IMR-90 (cell line): ENCODE data around the gene AHSA1. TPM values are rescaled to one million over a fixed set of nuclear protein-coding genes. Genes with fewer than 3 reads are reported as not detected.

Experiments used
- ATAC-seq: fragments of 200-7000 bp; cut with Tn5 transposase; 2 replicates; pipeline ENCODE4 v1.9.1; 2020; ENCODE audit warnings: low read depth, mild to moderate bottlenecking, moderate library complexity
- BruUV-seq: library from RNA; stranded (reverse); fragments of 400-500 nt; replicated peaks from 2 replicates; lab custom pipeline; 2021; lab: Mats Ljungman, UMichigan
- CTCF ChIA-PET: fragments of 300-600 bp; formaldehyde crosslinking; extraction: SDS; loops from one replicate; lab custom pipeline; 2021; ENCODE audit warnings: antibody characterized with exemption; lab: Yijun Ruan, JAX
- POLR2A ChIA-PET: fragments of 300-600 bp; sonication (Branson Sonifier 250); formaldehyde crosslinking; loops from one replicate; lab custom pipeline; 2022; ENCODE audit warnings: antibody characterized with exemption; ENCODE audit not compliant: unreplicated experiment; lab: Charles Lee
- DNase-seq: peaks from one replicate; pipeline ENCODE4 v3.0.0; 2013
- H2AFZ ChIP-seq: replicated peaks from 2 replicates; pipeline ENCODE3; 2013; ENCODE audit warnings: low read length, mild to moderate bottlenecking; ENCODE audit not compliant: poor library complexity
- H2AK5ac ChIP-seq: 2 replicates; pipeline ENCODE4 v1.6.1; 2013; ENCODE audit warnings: low read depth, low read length, inconsistent platforms
- H2AK9ac ChIP-seq: replicated peaks from 2 replicates; pipeline ENCODE3; 2013; ENCODE audit warnings: mild to moderate bottlenecking, low read depth, low read length, moderate library complexity; ENCODE audit not compliant: poor library complexity
- H2BK120ac ChIP-seq: 2 replicates; pipeline ENCODE4 v1.6.1; 2013; ENCODE audit warnings: low read depth, low read length, inconsistent platforms
- H2BK15ac ChIP-seq: 3 replicates; pipeline ENCODE4 v1.6.1; 2013; ENCODE audit warnings: low read depth, low read length, inconsistent platforms
- H2BK20ac ChIP-seq: 2 replicates; pipeline ENCODE4 v1.6.1; 2013; ENCODE audit warnings: low read depth, mild to moderate bottlenecking, inconsistent platforms, low read length, moderate library complexity
- H2BK5ac ChIP-seq: 2 replicates; pipeline ENCODE4 v1.6.1; 2013; ENCODE audit warnings: mild to moderate bottlenecking, low read depth, low read length, inconsistent platforms; ENCODE audit not compliant: poor library complexity, severe bottlenecking
- H3K14ac ChIP-seq: replicated peaks from 2 replicates; pipeline ENCODE4 v1.6.1; 2013; ENCODE audit warnings: low read depth, low read length, inconsistent platforms
- H3K18ac ChIP-seq: 2 replicates; pipeline ENCODE4 v1.6.1; 2013; ENCODE audit warnings: low read depth, low read length, control low read depth
- H3K23ac ChIP-seq: 2 replicates; pipeline ENCODE4 v1.6.1; 2013; ENCODE audit warnings: low read depth, low read length, inconsistent platforms
- H3K27ac ChIP-seq: 2 replicates; pipeline ENCODE4 v1.5.1; 2013; ENCODE audit warnings: mild to moderate bottlenecking, control low read depth, low read length; ENCODE audit not compliant: insufficient read depth
- H3K27me3 ChIP-seq: 2 replicates; pipeline ENCODE4 v1.6.1; 2013; ENCODE audit warnings: low read length; ENCODE audit not compliant: control insufficient read depth, insufficient read depth
- H3K36me3 ChIP-seq: 2 replicates; pipeline ENCODE4 v1.6.1; 2013; ENCODE audit warnings: low read length, mixed read lengths; ENCODE audit not compliant: control insufficient read depth, insufficient read depth
- H3K4ac ChIP-seq: 2 replicates; pipeline ENCODE4 v1.6.1; 2013; ENCODE audit warnings: low read depth, low read length, inconsistent platforms
- H3K4me1 ChIP-seq: 2 replicates; pipeline ENCODE4 v1.6.1; 2013; ENCODE audit warnings: low read length, mixed read lengths; ENCODE audit not compliant: control insufficient read depth, insufficient read depth
- H3K4me2 ChIP-seq: 2 replicates; pipeline ENCODE4 v1.6.1; 2013; ENCODE audit warnings: low read depth, mild to moderate bottlenecking, control low read depth, low read length, moderate library complexity
- H3K4me3 ChIP-seq: 2 replicates; pipeline ENCODE4 v1.5.1; 2013; ENCODE audit warnings: low read depth, mild to moderate bottlenecking, control low read depth, low read length, moderate library complexity; ENCODE audit not compliant: insufficient read depth
- H3K56ac ChIP-seq: 2 replicates; pipeline ENCODE4 v1.6.1; 2013; ENCODE audit warnings: low read length, inconsistent platforms; ENCODE audit not compliant: insufficient read depth; ENCODE audit errors: extremely low read depth
- H3K79me1 ChIP-seq, 2 experiments: 2 replicates each; pipeline ENCODE4 v1.6.1; 2013; ENCODE audit warnings: low read length in 2 of 2, inconsistent platforms in 1 of 2, low read depth in 1 of 2
- H3K9ac ChIP-seq: 2 replicates; pipeline ENCODE4 v1.6.1; 2013; ENCODE audit warnings: low read depth, low read length, control low read depth
- H3K9me1 ChIP-seq: 2 replicates; pipeline ENCODE4 v1.6.1; 2013; ENCODE audit warnings: low read length, inconsistent platforms; ENCODE audit not compliant: insufficient read depth
- H3K9me3 ChIP-seq: 2 replicates; pipeline ENCODE4 v1.6.1; 2013; ENCODE audit warnings: low read length; ENCODE audit not compliant: control insufficient read depth, insufficient read depth
- H4K20me1 ChIP-seq: 2 replicates; pipeline ENCODE4 v1.6.1; 2013; ENCODE audit warnings: low read length, inconsistent platforms; ENCODE audit not compliant: insufficient read depth
- H4K5ac ChIP-seq: 2 replicates; pipeline ENCODE4 v1.6.1; 2013; ENCODE audit warnings: mild to moderate bottlenecking, low read depth, low read length, control low read depth
- H4K8ac ChIP-seq, 2 experiments: 2 replicates each; pipeline ENCODE4 v1.6.1; 2013; ENCODE audit warnings: low read depth in 2 of 2, low read length in 2 of 2, control low read depth in 1 of 2, inconsistent platforms in 1 of 2
- H4K91ac ChIP-seq: 2 replicates; pipeline ENCODE4 v1.6.1; 2013; ENCODE audit warnings: low read depth, low read length, inconsistent platforms; ENCODE audit not compliant: insufficient read depth
- BHLHE40 ChIP-seq: fragments of 150-350 bp; IDR thresholded peaks from 2 replicates; pipeline ENCODE4 v1.6.1; 2016; ENCODE audit warnings: mild to moderate bottlenecking, low read depth, low read length
- CEBPB ChIP-seq: IDR thresholded peaks from 2 replicates; pipeline ENCODE4 v1.6.1; 2012; ENCODE audit warnings: low read depth, low read length, improper control_type of control experiment
- CHD1 ChIP-seq: IDR thresholded peaks from 2 replicates; pipeline ENCODE4 v1.6.1; 2012; ENCODE audit warnings: low read depth, low read length, improper control_type of control experiment
- FOS ChIP-seq: fragments of 150-350 bp; IDR thresholded peaks from 2 replicates; pipeline ENCODE4 v1.6.1; 2016; ENCODE audit warnings: low read depth, low read length
- MAFK ChIP-seq: IDR thresholded peaks from 2 replicates; pipeline ENCODE4 v1.6.1; 2012; ENCODE audit warnings: low read depth, low read length, improper control_type of control experiment
- MAZ ChIP-seq: IDR thresholded peaks from 2 replicates; pipeline ENCODE4 v1.6.1; 2012; ENCODE audit warnings: low read depth, mild to moderate bottlenecking, low read length, improper control_type of control experiment, moderate library complexity, borderline replicate concordance
- MXI1 ChIP-seq: IDR thresholded peaks from 2 replicates; pipeline ENCODE4 v1.6.1; 2012; ENCODE audit warnings: low read depth, mild to moderate bottlenecking, low read length, moderate library complexity, borderline replicate concordance
- NFE2L2 ChIP-seq: fragments of 150-350 bp; IDR thresholded peaks from 2 replicates; pipeline ENCODE4 v1.6.1; 2016; ENCODE audit warnings: low read depth, mild to moderate bottlenecking, low read length
- POLR2A ChIP-seq: IDR thresholded peaks from 2 replicates; pipeline ENCODE4 v1.6.1; 2012; ENCODE audit warnings: mild to moderate bottlenecking, low read depth, low read length
- RAD21 ChIP-seq: IDR thresholded peaks from 2 replicates; pipeline ENCODE4 v1.6.1; 2012; ENCODE audit warnings: low read length, improper control_type of control experiment
- RCOR1 ChIP-seq: IDR thresholded peaks from 2 replicates; pipeline ENCODE4 v1.6.1; 2012; ENCODE audit warnings: mild to moderate bottlenecking, low read length, improper control_type of control experiment; ENCODE audit not compliant: insufficient replicate concordance
- RFX5 ChIP-seq: IDR thresholded peaks from 2 replicates; pipeline ENCODE4 v1.8.0; 2012; ENCODE audit warnings: low read depth, mild to moderate bottlenecking, low read length, moderate library complexity
- SMC3 ChIP-seq: fragments of 150-350 bp; IDR thresholded peaks from 2 replicates; pipeline ENCODE4 v1.6.1; 2016; ENCODE audit warnings: low read depth, mild to moderate bottlenecking, antibody characterized with exemption, low read length, moderate library complexity
- USF2 ChIP-seq: fragments of 150-350 bp; IDR thresholded peaks from 2 replicates; pipeline ENCODE4 v1.6.1; 2017; ENCODE audit warnings: mild to moderate bottlenecking, antibody characterized with exemption, low read length, low read depth
- WGBS, 2 experiments: methylation state at CpG; one replicate each; pipeline versions ENCODE4 v1.1.5 to v1.1.7; 2013; ENCODE audit warnings: missing lambda C conversion rate in 2 of 2; ENCODE audit not compliant: insufficient read length in 1 of 2; ENCODE audit errors: extremely low coverage in 2 of 2; 5-methylcytosine and 5-hydroxymethylcytosine counted together
- dilution Hi-C: fragments of 300-500 bp; cut with HindIII; formaldehyde crosslinking; loops from one replicate; pipeline ENCODE4 v1.14.3; 2018; ENCODE audit warnings: low sequenced_read_pairs; ENCODE audit not compliant: unreplicated experiment
- in situ Hi-C: fragments of 300-500 bp; cut with MboI; formaldehyde crosslinking; loops from 3 replicates; pipeline ENCODE4 v1.14.3; 2019; ENCODE audit warnings: low sequenced_read_pairs, inconsistent platforms, mixed read lengths
- intact Hi-C: fragments of 100-400 bp; cut with micrococcal nuclease; formaldehyde crosslinking; loops from 2 replicates; pipeline ENCODE4 v1.10.0; 2022
- polyA plus RNA-seq, 3 experiments: library from polyadenylated mRNA; depleted of rRNA; stranded (reverse); fragments of >200 nt; gene quantifications; 2 replicates each; pipeline ENCODE4 v1.2.3, GENCODE V29; 2012; ENCODE audit warnings: low replicate concordance in 1 of 3
- total RNA-seq: library from RNA; depleted of rRNA; stranded (reverse); fragments of >200 nt; gene quantifications from 2 replicates; pipeline ENCODE4 v1.2.3, GENCODE V29; 2012
- TF ChIP-seq, protein P1 (sequence below): conservative IDR thresholded peaks from 2 replicates; pipeline ENCODE4 v1.5.1; 2012; ENCODE audit warnings: mild to moderate bottlenecking, low read depth, low read length, improper control_type of control experiment
- TF ChIP-seq, protein P2 (sequence below): fragments of 150-350 bp; IDR thresholded peaks from 2 replicates; pipeline ENCODE4 v1.6.1; 2016; ENCODE audit warnings: low read depth, mild to moderate bottlenecking, low read length, moderate library complexity, borderline replicate concordance

AHSA1 gene
- total and polyA plus RNA-seq, 2 of the 4 experiments (the other 2 are of a cell fraction), result 166 to 252 TPM

- H3K27ac ChIP-seq, result no peak overlapping the region
- no peak overlapping the region for H2AK9ac ChIP-seq
- no peak overlapping the region for H2BK20ac ChIP-seq
- H2AFZ ChIP-seq, result no peak overlapping the region
- H3K9ac ChIP-seq, result no peak overlapping the region
- ChIA-PET POLR2A (no interaction called here), CTCF (interaction anchor here (1.1 kb wide), 1 partner anchor 12 kb away, joined by 3 read pairs; no protein-coding TSS in a partner anchor)
- H4K5ac ChIP-seq, result no peak overlapping the region
- WGBS, 2 experiments, result 80% methylated on average over 2 of the region's 5 CpGs; no CpG with 5 or more reads in 1 of the 2 experiments
- H3K56ac ChIP-seq, result no peak overlapping the region
- no peak overlapping the region for H2BK15ac ChIP-seq
- no peak for TF ChIP-seq CEBPB
- TF ChIP-seq, protein P1, sequence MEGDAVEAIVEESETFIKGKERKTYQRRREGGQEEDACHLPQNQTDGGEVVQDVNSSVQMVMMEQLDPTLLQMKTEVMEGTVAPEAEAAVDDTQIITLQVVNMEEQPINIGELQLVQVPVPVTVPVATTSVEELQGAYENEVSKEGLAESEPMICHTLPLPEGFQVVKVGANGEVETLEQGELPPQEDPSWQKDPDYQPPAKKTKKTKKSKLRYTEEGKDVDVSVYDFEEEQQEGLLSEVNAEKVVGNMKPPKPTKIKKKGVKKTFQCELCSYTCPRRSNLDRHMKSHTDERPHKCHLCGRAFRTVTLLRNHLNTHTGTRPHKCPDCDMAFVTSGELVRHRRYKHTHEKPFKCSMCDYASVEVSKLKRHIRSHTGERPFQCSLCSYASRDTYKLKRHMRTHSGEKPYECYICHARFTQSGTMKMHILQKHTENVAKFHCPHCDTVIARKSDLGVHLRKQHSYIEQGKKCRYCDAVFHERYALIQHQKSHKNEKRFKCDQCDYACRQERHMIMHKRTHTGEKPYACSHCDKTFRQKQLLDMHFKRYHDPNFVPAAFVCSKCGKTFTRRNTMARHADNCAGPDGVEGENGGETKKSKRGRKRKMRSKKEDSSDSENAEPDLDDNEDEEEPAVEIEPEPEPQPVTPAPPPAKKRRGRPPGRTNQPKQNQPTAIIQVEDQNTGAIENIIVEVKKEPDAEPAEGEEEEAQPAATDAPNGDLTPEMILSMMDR, result no peak
- no peak for TF ChIP-seq RFX5
- TF ChIP-seq CHD1, result no peak
- no peak for TF ChIP-seq MXI1
- TF ChIP-seq SMC3, result no peak
- TF ChIP-seq NFE2L2, result no peak
- no peak for TF ChIP-seq MAFK
- TF ChIP-seq BHLHE40, result no peak
- TF ChIP-seq FOS, result no peak
- no peak for TF ChIP-seq MAZ
- no peak for TF ChIP-seq USF2
- no peak for TF ChIP-seq POLR2A
- no peak for TF ChIP-seq RCOR1
- TF ChIP-seq RAD21, result no peak
- TF ChIP-seq, protein P2, sequence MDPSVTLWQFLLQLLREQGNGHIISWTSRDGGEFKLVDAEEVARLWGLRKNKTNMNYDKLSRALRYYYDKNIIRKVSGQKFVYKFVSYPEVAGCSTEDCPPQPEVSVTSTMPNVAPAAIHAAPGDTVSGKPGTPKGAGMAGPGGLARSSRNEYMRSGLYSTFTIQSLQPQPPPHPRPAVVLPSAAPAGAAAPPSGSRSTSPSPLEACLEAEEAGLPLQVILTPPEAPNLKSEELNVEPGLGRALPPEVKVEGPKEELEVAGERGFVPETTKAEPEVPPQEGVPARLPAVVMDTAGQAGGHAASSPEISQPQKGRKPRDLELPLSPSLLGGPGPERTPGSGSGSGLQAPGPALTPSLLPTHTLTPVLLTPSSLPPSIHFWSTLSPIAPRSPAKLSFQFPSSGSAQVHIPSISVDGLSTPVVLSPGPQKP, result no peak
- H2BK120ac ChIP-seq, result no peak overlapping the region
- no peak overlapping the region for H2BK5ac ChIP-seq
- H3K4me1 ChIP-seq, result no peaks in the 10 kb centered on the region
- H3K27me3 ChIP-seq, result peaks cover 15% of the 10 kb centered on the region
- no peaks in the 10 kb centered on the region for H3K9me3 ChIP-seq
- H4K20me1 ChIP-seq, result no peaks in the 10 kb centered on the region; the same call in 1 of the 2 replicates
- intact Hi-C loops, result no loop called here
- H3K4me3 ChIP-seq, result no peak overlapping the region
- no peak overlapping the region for H3K4me2 ChIP-seq
- H3K9me1 ChIP-seq, result no peaks in the 10 kb centered on the region; the same call in 1 of the 2 replicates
- dilution Hi-C loops, result no loop called here
- H4K91ac ChIP-seq, result no peak overlapping the region
- H2AK5ac ChIP-seq, result no peak overlapping the region
- H4K8ac ChIP-seq, result no peak overlapping the region
- H3K36me3 ChIP-seq, result peaks cover 20% of the 10 kb centered on the region
- ATAC-seq (no peak), DNase-seq (no peak)
- no peak overlapping the region for H3K18ac ChIP-seq
- H3K79me1 ChIP-seq, result no peaks in the 10 kb centered on the region
- H3K4ac ChIP-seq, result no peak overlapping the region
- in situ Hi-C loops, result no loop called here
- H3K23ac ChIP-seq, result no peak overlapping the region
- BruUV-seq, result no TSS peak
- no peak overlapping the region for H3K14ac ChIP-seq
Measured at GRCh38 chr14:77470224-77470870, 12.5 kb downstream of the AHSA1 start.
